NCI-H1436 treated with DMSO at 0.1 percent for 48 hours (cell line): ENCODE data around the gene XPC.
"Not testable (repeated sequence)": the region's sequence is repeated elsewhere in the genome, so short reads cannot be mapped to it uniquely, and the experiment has no call there.

Experiments used
- DNase-seq: peaks from one replicate; lab custom pipeline; 2025; lab: John Stamatoyannopoulos, UW

XPC gene

GRCh38 chr3:14133188-14133800 is 45.1 kb downstream of the XPC start:
- DNase-seq: no peak

GRCh38 chr3:14132689-14133088 is 45.7 kb downstream of the XPC start:
- DNase-seq: no peak

- no peak for DNase-seq
These were observed 46.3 kb downstream of the XPC start for GRCh38 chr3:14132120-14132519.

GRCh38 chr3:14131134-14131533 is 47.3 kb downstream of the XPC start:
- no peak for DNase-seq

- no peak for DNase-seq
These were observed 47.7 kb downstream of the XPC start for GRCh38 chr3:14130707-14131106.

GRCh38 chr3:14130230-14130629 is 48.2 kb downstream of the XPC start:
- DNase-seq: no peak

GRCh38 chr3:14129296-14129695 is 49.1 kb downstream of the XPC start:
- no peak for DNase-seq

GRCh38 chr3:14128724-14129123 is 49.7 kb downstream of the XPC start:
- no peak for DNase-seq

GRCh38 chr3:14127516-14128161 is 50.8 kb downstream of the XPC start:
- no peak for DNase-seq

GRCh38 chr3:14126887-14127505 is 51.4 kb downstream of the XPC start:
- DNase-seq: no peak

- DNase-seq: no peak
These were observed 52.1 kb downstream of the XPC start for GRCh38 chr3:14126017-14126886.

GRCh38 chr3:14125193-14126016 is 53.0 kb downstream of the XPC start:
- DNase-seq: no peak

- peak; percentile 73 for DNase-seq
These were observed 53.7 kb downstream of the XPC start, which contains the start of the genes CHCHD4 and TMEM43 for GRCh38 chr3:14124615-14125192. CHCHD4 (minus strand) TSS chr3:14124870; CDS start chr3:14124676, 194 bp downstream. TMEM43 (plus strand) TSS chr3:14125052; CDS start chr3:14125194, 142 bp downstream.

GRCh38 chr3:14124223-14124614 is 54.2 kb downstream of the XPC start:
- DNase-seq: no peak

- DNase-seq: no peak
These were observed 54.8 kb downstream of the XPC start for GRCh38 chr3:14123308-14124222.

GRCh38 chr3:14122301-14122700 is 56.1 kb downstream of the XPC start:
- no peak for DNase-seq

- no peak for DNase-seq
These were observed 56.5 kb downstream of the XPC start for GRCh38 chr3:14121859-14122258.

- DNase-seq: not testable (repeated sequence)
These were observed 57.4 kb downstream of the XPC start for GRCh38 chr3:14120921-14121448.

GRCh38 chr3:14120111-14120920 is 58.1 kb downstream of the XPC start:
- DNase-seq: no peak
